Memory B cell (primary cell): ENCODE results near the gene RHBDD1.

ENCODE experiments used
- ATAC-seq: fragments of 150-1000 bp; cut with Tn5 transposase; 2 replicates; pipeline ENCODE4 v1.10.0; 2021; ENCODE audit warnings: low read depth, mild to moderate bottlenecking, moderate library complexity
- DNase-seq, 2 donors: peaks; one replicate each; pipeline ENCODE4 v3.0.0; 2022; ENCODE audit warnings: low spot score in 2 of 2
- H3K27ac Mint-ChIP-seq: one replicate; pipeline ENCODE4 v1.8.0; 2022; ENCODE audit warnings: mild to moderate bottlenecking, moderate library complexity, mixed read lengths
- H3K27me3 Mint-ChIP-seq: one replicate; pipeline ENCODE4 v1.8.0; 2022; ENCODE audit warnings: mixed read lengths
- H3K36me3 Mint-ChIP-seq: one replicate; pipeline ENCODE4 v1.8.0; 2022; ENCODE audit warnings: mild to moderate bottlenecking, mixed read lengths
- H3K4me1 Mint-ChIP-seq: one replicate; pipeline ENCODE4 v1.8.0; 2022; ENCODE audit warnings: mixed read lengths
- H3K4me3 Mint-ChIP-seq: one replicate; pipeline ENCODE4 v1.8.0; 2022; ENCODE audit warnings: mild to moderate bottlenecking, moderate library complexity, mixed read lengths
- H3K9me3 Mint-ChIP-seq: one replicate; pipeline ENCODE4 v1.8.0; 2022; ENCODE audit warnings: mixed read lengths

The RHBDD1 gene

DNA sequence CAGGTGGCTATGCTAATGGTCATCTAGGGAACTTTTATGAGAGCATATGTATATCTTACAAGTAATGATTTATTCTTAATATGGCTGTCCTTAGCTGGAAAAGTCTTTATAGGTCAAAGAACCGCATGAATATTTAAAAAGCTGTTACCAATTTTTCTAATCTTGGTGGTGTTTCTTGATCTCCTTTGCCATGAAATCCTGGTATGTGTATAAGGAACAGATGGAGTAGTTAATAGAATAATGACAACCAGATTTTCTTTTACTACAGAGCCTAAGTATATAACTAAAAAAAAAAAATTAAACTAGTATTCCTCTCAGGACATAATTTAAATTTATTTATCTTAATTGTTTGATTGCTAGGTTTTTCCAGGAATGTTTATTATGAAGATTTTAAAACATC lies 74.5 kb downstream of the RHBDD1 start:
- DNase-seq, result no peak
- no peaks in the 10 kb centered on the region for H3K27me3 Mint-ChIP-seq
- no peak for ATAC-seq
- H3K36me3 Mint-ChIP-seq, result peaks cover 19% of the 10 kb centered on the region
- peaks cover 33% of the 10 kb centered on the region for H3K4me1 Mint-ChIP-seq
- H3K9me3 Mint-ChIP-seq, result no peaks in the 10 kb centered on the region
- H3K4me3 Mint-ChIP-seq, result no peak overlapping the region
- peak overlapping the region; percentile 93 for H3K27ac Mint-ChIP-seq

DNA sequence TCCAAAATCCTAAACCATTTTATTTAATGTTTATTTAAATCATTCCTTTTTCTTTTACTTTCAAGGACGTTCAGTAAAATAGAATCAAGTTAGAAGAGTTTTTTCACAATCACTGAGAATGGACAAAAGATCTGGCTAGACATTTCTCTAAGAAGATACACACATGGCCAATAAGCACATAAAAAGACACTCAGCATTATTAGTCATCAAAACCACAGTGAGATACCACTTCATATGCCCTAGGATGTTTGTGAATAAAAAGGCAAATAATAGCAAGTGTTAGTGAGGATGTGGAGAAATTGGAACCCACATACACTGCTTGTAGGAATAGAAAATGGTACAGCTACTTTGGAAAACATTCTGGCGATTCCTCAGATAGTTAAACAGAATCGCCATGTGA lies 76.1 kb downstream of the RHBDD1 start:
- H3K4me1 Mint-ChIP-seq, result peaks cover 40% of the 10 kb centered on the region
- no peaks in the 10 kb centered on the region for H3K9me3 Mint-ChIP-seq
- ATAC-seq, result no peak
- H3K27me3 Mint-ChIP-seq, result no peaks in the 10 kb centered on the region
- DNase-seq, result no peak
- H3K36me3 Mint-ChIP-seq, result peaks cover 27% of the 10 kb centered on the region
- no peak overlapping the region for H3K27ac Mint-ChIP-seq
- H3K4me3 Mint-ChIP-seq, result no peak overlapping the region

DNA sequence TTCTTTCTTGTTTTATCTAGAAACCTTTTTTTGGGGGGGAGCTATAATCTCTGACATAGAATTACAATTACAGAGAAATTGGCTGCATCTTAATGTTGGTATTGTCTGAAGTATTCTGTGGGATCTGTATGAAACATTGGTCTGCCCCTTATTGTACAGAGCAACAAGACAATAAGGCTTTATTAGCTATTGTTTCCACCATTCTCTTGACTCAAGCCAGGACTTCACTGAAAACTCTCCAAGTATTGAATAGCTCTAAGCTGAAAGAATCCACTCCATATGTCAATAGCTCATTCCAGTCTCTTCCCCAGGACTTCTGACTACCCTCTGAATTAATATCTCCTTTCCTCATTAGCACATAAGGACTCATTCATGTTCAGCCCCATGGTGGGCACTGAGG lies 77.8 kb downstream of the RHBDD1 start:
- peaks cover 37% of the 10 kb centered on the region for H3K4me1 Mint-ChIP-seq
- DNase-seq (no peak), ATAC-seq (no peak)
- H3K4me3 Mint-ChIP-seq, result no peak overlapping the region
- peaks cover 30% of the 10 kb centered on the region for H3K36me3 Mint-ChIP-seq
- H3K27ac Mint-ChIP-seq, result peak overlapping the region; percentile 19
- H3K9me3 Mint-ChIP-seq, result no peaks in the 10 kb centered on the region
- H3K27me3 Mint-ChIP-seq, result no peaks in the 10 kb centered on the region

DNA sequence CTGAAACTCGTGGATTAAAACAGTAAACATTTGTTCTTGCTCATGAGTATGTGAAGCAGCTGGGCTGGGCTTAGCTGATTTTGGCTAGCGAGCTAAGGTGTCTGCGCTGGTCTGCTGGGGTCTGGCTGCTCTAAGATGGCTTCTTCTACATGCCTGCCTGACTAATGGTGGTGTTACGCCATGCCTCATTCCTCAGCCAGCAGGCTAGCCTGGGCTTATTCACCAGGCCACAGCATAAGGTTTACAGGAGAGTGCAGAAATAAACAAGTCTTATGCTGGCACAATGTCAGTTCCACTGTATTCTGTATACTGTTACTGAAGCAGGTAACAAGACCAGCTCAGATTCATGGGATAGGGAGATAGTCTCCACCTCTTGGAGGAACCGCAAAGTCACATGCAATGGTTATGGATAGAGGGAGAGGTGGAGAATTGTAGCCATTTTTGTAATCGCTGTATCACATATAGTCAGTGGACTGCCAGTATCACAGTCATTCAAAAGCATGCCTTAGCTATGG lies 80.0 kb downstream of the RHBDD1 start:
- H3K27me3 Mint-ChIP-seq, result no peaks in the 10 kb centered on the region
- H3K9me3 Mint-ChIP-seq, result peaks cover 2% of the 10 kb centered on the region
- no peak overlapping the region for H3K4me3 Mint-ChIP-seq
- peak overlapping the region; percentile 72 for H3K27ac Mint-ChIP-seq
- H3K36me3 Mint-ChIP-seq, result peaks cover 42% of the 10 kb centered on the region
- DNase-seq (no peak), ATAC-seq (no peak)
- peaks cover 33% of the 10 kb centered on the region for H3K4me1 Mint-ChIP-seq

DNA sequence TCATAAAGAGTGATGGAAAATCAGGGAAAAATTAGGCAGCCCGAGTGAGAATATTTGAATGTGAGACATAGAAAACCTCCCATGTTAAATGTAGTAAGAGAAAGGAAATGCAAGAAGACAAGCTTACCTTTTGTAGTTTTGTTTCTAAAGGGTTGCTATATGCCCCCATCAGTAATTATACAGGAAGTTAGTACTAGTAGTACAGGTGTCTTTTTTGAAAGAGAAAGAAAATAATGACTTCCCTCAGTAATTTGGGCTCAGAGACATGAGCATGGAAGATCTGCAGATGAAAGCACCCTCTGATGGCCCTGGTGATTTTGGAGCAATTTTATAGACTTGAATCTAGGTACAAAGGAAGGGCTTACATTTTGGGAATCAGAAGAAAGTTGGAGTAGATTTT lies 80.8 kb downstream of the RHBDD1 start:
- DNase-seq, result no peak
- Mint-ChIP-seq H3K36me3 (peaks cover 45% of the 10 kb centered on the region), H3K27me3 (no peaks in the 10 kb centered on the region), H3K4me1 (peaks cover 31% of the 10 kb centered on the region), H3K9me3 (peaks cover 6% of the 10 kb centered on the region), H3K4me3 (no peak overlapping the region), H3K27ac (peak overlapping the region; percentile 72)
- ATAC-seq, result peak; percentile 62

DNA sequence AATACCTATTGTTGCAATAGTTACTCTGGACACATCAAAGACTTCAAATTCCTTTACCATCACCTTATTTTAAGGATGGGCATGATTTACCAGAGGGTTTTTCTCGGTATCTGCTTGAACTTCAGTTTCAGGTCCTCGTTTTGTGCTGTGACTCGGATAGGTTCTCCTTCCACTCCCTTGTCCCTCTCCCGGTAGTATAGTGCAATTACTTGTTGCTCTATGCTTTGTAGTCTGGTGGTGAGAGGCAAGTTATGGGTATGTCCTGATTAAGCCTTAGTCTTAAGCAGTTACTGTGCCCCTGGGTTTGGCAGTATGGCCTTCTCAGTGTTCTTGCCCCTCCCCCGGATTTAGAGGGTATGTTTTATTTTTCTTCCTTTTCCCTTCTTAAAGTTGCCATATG lies 96.6 kb downstream of the RHBDD1 start:
- Mint-ChIP-seq H3K4me1 (no peaks in the 10 kb centered on the region), H3K4me3 (no peak overlapping the region), H3K27me3 (no peaks in the 10 kb centered on the region), H3K27ac (no peak overlapping the region), H3K36me3 (peaks cover 19% of the 10 kb centered on the region), H3K9me3 (peaks cover 2% of the 10 kb centered on the region)
- ATAC-seq (peak; percentile 56), DNase-seq (no peak)

DNA sequence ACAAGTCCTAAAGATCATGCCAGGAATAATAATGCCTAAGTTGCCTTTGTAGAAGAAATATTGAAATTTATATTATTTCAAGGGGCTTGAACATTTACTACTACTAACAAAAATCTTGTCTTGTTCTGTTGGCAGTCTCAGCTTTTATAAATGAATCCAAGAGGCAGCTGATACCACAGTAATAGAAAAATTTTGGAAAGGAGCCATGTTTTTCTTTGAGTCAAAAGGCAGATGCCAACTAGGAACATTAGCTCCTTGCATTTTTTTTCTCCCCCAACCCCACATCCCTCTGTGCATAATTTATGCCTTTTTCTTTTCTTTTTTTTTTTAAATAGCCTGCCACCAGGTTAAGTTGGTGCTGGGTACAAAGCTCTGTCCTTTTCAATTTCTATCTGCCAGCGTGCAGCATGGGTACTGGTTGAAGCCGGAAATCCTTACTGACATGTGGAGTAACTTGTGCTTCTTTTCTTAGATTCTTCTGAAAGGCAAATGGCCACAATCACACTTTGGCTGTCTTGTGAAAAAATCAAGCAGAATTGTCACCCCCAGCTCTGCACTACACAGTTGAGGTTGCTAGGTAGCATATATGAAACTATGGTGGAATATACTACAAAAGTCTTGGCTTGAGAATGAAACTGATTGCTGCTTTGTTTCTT lies 98.8 kb downstream of the RHBDD1 start:
- no peak for DNase-seq
- Mint-ChIP-seq H3K4me1 (no peaks in the 10 kb centered on the region), H3K27ac (no peak overlapping the region), H3K9me3 (no peaks in the 10 kb centered on the region), H3K36me3 (peaks cover 31% of the 10 kb centered on the region), H3K27me3 (no peaks in the 10 kb centered on the region), H3K4me3 (no peak overlapping the region)
- no peak for ATAC-seq

DNA sequence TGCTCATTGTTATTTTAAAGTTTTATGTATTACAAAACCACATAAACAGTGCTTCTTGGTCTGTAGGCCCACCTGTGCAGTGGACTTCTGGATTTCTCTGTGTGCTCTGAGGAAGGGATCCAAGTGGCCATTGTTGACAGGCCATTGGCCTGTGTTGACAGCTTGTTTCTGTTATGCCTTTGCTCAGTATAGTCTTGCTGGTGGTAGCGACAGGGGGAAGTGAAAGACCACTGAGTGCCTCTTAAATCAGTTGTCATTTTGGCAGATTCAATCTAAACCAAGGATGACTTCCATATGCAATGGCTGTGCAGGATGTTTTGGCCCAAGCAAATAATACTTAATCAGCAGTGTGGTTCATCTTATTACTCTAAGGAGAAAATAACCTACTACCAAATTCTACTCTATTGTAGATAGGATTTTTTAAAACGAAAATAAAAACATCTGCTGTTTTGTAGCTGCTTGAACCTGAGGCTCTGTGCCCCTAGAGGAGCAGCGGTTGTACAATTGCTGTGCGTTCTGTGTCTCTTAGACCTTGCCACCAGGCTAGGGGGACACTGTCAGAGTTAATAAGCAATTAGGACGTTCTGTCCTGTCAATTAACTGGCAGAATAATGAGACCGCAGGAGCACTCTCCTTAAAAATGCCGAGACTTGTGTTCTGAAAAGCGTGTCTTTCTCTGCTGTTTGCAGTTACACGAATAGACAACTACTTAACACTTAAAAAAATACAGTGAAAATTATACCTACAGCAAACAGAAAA lies 108.2 kb downstream of the RHBDD1 start:
- Mint-ChIP-seq H3K27ac (peak overlapping the region; percentile 14), H3K4me3 (no peak overlapping the region), H3K4me1 (peaks cover 9% of the 10 kb centered on the region), H3K27me3 (no peaks in the 10 kb centered on the region), H3K9me3 (peaks cover 8% of the 10 kb centered on the region), H3K36me3 (peaks cover 26% of the 10 kb centered on the region)
- DNase-seq (no peak), ATAC-seq (peak; percentile 46)

DNA sequence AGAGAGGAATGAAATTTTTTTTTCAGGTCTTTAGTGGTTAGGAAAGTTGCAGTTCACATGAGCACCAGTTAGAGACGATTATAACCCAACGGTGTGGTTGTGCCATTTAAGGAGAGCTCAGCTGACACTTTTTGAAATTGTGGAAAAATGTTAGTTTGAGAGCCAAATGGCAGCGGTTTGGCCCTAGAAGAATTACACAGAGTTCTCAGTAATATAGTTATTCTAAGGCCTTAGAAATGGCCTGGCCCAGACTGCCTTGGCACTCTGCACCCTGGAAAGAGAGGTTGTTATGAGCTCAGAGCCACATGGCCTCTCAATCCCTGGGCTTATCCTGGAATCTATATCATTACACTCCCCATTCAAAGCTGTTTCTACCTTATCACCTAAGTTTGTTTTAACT lies 117.4 kb downstream of the RHBDD1 start:
- Mint-ChIP-seq H3K36me3 (peaks cover 36% of the 10 kb centered on the region), H3K4me3 (no peak overlapping the region), H3K9me3 (peaks cover 5% of the 10 kb centered on the region), H3K27ac (no peak overlapping the region), H3K27me3 (no peaks in the 10 kb centered on the region), H3K4me1 (peaks cover 22% of the 10 kb centered on the region)
- no peak for DNase-seq
- ATAC-seq, result no peak

DNA sequence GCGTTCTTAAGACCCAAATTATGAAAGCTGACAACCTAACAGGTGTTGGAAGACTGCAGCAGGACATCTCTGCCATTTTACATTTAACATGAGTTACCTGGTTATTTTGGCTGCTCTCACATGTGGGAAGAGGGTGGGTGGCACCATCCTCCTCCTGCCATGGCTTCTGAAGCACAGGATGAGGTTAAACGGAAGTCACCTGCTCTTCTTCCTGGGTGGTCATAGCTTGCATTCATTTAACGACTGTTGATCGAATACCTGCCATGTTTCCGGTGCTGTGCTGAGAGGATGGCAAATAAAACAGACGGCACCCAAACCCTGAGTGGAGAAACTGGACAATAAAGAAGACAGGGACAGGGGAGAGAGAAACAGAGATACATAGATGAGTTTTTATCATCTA lies 118.0 kb downstream of the RHBDD1 start:
- Mint-ChIP-seq H3K27ac (peak overlapping the region; percentile 38), H3K36me3 (peaks cover 40% of the 10 kb centered on the region), H3K4me3 (no peak overlapping the region), H3K4me1 (peaks cover 21% of the 10 kb centered on the region), H3K9me3 (peaks cover 5% of the 10 kb centered on the region), H3K27me3 (no peaks in the 10 kb centered on the region)
- no peak for ATAC-seq
- no peak for DNase-seq

DNA sequence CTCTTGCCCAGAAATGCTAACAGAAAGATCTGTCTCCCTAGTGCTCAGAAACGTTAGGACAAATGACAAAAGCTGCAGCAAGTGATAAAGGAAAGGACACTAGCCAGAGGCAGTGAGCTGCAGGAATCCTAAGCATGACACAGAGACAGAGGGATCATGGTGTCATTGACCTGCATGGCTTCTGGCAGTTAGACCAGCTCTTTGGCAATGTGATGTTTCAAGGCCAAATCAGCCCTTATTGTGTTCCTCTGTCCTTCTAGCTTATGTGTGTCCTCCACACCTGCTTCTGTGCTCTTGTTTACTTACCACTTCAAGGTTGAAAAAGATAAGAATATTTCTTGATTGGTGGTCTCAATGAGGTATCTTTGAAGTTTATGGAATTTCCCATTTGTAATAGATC lies 120.8 kb downstream of the RHBDD1 start:
- Mint-ChIP-seq H3K4me1 (peaks cover 8% of the 10 kb centered on the region), H3K27me3 (no peaks in the 10 kb centered on the region), H3K27ac (no peak overlapping the region), H3K4me3 (no peak overlapping the region), H3K36me3 (peaks cover 38% of the 10 kb centered on the region), H3K9me3 (peaks cover 7% of the 10 kb centered on the region)
- ATAC-seq, result no peak
- DNase-seq, result no peak

DNA sequence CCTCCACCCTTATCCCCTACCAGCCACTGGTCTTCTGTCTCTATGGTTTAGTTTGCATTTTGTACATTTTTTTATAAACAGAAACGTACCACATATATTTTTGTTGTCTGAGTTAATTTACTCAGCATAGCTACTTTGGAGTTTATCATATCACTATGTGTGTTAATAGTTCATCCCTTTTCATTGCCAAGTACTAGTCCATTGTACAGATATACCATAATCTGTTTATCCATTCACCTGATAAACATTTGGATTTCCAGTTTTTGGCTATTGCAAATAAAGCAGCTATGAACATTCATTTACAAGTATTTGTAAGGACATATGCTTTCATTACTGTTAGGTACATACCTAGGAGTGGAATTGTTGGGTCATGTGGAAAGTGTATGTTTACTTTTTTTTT lies 123.6 kb downstream of the RHBDD1 start:
- H3K4me3 Mint-ChIP-seq, result no peak overlapping the region
- H3K36me3 Mint-ChIP-seq, result peaks cover 33% of the 10 kb centered on the region
- peaks cover 7% of the 10 kb centered on the region for H3K9me3 Mint-ChIP-seq
- DNase-seq (no peak), ATAC-seq (no peak)
- H3K4me1 Mint-ChIP-seq, result peaks cover 8% of the 10 kb centered on the region
- H3K27me3 Mint-ChIP-seq, result no peaks in the 10 kb centered on the region
- no peak overlapping the region for H3K27ac Mint-ChIP-seq

DNA sequence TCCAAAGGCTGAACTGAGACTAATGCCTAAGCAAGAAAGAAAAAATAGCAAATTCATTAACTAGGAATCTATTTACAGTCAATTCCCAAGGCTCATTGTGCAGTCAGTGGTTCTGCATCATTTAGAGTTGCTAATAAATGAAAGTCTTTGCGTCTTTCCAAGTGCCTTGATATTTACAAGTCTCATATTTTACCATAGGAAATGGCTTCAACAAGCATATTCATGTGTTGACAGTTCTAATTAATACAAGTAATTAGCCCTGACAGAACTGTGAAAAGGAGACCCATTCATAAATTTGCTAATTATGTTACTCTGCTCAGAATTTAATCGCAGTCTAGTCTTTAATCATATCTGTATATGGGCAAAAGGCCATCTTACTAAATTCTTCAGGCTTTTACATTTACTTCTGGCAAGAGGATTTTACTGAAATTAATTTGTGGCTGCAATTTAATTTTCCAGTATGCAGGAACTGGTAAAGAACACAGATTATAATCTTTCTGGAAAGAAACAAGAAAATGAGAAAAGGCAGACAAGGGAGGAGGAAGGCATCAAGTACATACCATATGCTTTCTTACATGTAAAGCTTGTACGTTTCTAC lies 126.4 kb downstream of the RHBDD1 start:
- ATAC-seq (no peak), DNase-seq (no peak)
- no peak overlapping the region for H3K4me3 Mint-ChIP-seq
- H3K36me3 Mint-ChIP-seq, result peaks cover 19% of the 10 kb centered on the region
- peaks cover 7% of the 10 kb centered on the region for H3K9me3 Mint-ChIP-seq
- H3K27ac Mint-ChIP-seq, result no peak overlapping the region
- H3K4me1 Mint-ChIP-seq, result no peaks in the 10 kb centered on the region
- H3K27me3 Mint-ChIP-seq, result no peaks in the 10 kb centered on the region

DNA sequence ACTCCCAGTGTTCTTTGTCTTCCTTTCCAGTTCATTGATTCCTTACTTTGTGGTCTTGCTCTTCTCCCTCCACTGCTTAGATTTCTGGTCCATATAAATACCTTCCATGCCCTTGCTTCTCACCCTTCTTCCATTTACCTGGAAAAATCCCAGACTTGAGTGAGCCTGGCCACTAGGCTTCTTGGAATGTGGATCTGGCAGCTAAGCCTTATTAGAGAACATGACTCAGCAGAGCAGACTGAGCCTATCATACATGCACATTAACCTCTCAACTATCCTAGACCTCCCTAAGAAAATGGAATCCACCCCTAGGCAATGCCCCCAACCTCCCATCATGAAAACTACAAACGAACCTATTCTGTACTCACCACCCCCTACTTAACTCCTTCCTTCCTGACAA lies 127.7 kb downstream of the RHBDD1 start:
- DNase-seq (no peak), ATAC-seq (no peak)
- Mint-ChIP-seq H3K27ac (no peak overlapping the region), H3K27me3 (no peaks in the 10 kb centered on the region), H3K4me1 (no peaks in the 10 kb centered on the region), H3K4me3 (no peak overlapping the region), H3K36me3 (peaks cover 12% of the 10 kb centered on the region), H3K9me3 (peaks cover 2% of the 10 kb centered on the region)
